Superior temporal gyrus (tissue), 1 donor: ENCODE data around the gene TP53I11.

Experiments
- DNase-seq: peaks from one replicate; pipeline ENCODE4 v3.0.0-alpha.2; 2016; ENCODE audit errors: extremely low spot score

Gene TP53I11

GRCh38 chr11:44957040-44957515, 6.4 kb upstream of the TP53I11 start:
- DNase-seq, result no peak

GRCh38 chr11:44955015-44955738, 4.5 kb upstream of the TP53I11 start:
- no peak for DNase-seq

DNA sequence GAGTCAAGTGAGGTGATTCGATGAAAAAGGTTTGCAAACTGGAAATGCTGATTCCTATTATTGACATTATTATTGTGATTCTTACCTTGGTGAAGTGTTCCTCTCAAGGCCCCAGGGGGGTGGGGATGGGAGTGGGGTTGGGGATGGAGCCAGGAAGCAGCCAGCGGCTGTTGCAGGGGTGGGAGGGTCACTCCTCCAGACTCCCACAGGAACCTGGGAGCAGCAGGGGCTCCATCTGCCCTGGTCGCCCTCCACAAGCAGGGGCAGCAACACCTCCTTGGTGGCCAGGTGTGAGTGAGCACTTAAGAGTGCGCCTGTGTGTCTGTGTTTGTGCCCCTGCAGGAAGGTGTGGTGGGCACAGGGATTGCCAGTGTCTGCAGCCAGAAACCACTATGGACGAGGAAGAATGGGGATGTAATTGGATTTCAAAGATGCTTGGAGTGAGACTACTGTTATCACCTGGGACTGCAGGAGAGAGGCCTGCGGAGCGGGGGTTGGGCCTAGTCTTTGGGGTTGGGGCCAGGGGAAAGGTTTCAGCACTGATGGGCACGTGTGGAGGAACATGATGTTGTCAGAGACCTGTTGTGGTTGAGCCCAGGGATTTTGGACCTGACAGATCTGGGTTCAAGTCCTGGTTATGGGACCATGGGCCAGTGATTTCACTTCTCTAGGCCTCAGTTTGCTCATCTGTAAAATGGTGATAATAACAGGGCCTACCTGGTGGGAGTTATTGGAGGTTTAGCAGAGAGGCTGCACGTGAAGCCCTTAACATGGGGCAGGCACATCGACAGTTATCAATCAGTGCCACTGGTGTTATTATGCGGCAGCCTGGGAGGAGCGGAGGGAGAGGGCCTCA, 3.6 kb upstream of the TP53I11 start:
- DNase-seq, result no peak

- no peak for DNase-seq
These were observed 2.0 kb upstream of the TP53I11 start for GRCh38 chr11:44952500-44953260.

DNA sequence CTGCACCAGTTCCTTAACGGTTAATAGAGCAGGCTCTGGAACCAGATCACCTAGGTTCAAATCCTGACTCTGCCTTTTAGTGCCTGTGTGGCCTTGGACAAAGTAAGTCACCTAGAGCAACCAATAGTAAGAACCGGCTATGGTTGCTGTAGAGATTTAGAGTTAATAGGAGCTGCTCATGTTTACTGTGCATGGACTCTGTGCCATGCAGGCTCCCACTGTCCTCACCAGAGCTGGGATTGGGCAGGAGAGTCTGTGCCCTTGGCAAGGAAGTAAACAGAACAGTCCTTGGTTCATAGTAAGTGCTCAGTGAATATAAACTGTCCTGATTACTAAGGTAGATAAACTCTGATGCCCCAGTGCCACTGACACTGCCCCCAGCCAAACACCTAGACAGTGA, 1.4 kb upstream of the TP53I11 start:
- no peak for DNase-seq

DNA sequence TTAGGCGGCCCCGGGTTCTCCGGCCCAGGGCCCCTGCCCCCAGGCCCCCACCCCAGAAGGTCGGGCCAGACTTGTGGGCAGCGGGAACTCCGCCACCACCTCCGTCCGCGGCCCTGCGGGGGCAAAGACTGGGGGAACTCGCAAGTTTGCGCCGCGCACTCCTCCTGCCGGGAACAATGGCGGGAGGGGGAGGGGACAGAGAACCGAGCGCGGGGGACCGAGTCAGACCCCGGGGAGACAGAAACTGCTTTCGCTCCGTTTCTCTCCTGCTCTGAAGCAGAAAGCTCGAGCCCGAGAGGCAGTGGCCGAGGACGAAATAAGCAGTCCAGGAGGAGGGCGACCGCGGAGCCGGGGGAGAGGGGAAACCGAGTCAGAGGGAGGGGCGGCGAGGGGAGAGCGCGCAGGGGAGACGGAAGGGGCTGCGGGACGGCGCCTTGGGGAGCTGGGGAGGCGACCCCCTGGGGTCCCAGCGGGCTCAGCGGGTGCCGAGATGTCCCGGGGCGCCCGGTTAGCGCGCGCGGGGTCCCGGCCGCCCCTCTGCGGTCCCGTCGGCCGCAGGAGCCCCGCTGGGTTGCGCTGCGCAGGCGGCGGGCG, 555 bp downstream of the TP53I11 start:
- DNase-seq, result no peak

DNA sequence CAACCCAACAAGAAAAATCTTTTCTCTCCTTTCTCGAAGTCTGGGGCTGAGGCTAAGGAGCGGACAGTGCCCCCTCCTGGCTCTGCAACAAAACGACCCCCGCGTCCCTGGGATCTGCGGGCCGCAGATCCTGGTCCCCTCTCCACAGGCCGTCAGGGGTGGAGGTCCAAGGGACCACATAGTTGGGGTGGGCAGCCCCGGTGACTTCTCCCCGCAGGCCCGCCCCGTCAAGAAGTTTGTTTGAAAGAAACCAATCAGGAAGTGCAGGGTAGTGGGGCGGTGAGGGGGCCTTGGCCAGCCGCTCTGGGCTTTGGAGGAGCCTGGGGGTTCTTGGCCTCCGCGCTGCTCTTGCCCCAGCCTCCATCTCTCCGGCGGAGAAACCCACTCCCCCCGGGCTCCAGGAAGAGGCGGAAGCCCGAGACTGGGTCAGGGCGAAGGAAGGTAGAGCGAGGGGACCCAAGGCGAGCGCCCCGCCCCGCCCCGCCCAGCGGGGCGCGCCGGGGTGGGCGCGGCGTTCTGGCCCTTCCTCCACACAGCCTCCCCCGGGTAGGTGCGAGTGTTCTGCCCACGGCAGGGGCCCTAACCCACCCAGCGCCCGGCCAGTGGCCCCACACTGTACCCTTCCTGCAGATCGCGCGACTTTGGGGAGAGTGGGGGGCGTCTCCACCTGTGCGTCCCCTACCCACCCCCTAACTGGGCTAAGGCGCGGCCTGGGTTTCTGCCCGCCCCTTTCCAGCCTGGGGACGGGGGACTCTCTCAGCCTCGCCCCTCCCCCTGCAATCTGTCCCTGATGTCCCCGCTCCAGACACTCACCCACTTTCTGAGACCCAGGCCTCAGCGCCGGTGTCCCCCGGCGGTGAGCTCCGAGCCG, 1.3 kb downstream of the TP53I11 start:
- DNase-seq, result no peak

DNA sequence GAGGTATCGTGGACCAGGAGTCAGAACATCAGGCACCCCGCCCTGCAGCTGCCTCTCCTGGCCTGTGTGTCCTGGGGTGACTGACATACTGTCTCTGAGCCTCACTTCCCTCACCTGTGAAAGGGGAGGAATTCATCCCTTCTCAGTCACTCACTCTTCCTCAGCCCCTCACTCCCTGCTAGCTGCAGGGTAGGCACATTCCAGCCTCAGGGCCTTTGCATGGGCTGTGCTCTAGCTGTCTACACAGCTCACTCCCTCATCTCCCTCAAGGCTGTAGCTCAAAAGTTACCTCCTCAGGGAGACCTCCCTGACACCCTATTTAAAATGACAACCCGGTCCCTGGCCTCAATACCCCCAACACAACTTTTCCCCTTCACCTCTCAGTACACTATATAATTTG, 2.5 kb downstream of the TP53I11 start:
- DNase-seq, result no peak

DNA sequence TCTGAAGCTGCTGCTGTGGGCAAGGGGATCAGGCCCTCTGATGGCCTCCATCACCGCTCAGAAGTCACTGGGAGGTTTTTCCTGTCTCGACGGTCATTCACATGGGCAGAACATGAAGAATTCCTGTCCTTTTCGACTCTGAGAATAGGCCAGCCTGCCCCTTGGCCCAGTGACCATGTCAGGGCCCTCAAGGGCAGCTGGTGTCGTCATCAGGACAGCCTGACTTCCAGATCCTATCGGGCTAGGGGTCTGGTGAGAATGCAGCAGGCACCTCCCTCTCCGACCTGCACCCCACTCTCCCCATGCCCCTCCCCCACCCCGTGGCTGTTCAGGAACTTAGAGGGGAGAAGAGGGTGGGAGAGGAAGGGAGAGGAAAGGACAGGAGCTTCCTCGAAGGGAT, 3.6 kb downstream of the TP53I11 start:
- DNase-seq, result no peak

- DNase-seq, result no peak
These were observed 4.4 kb downstream of the TP53I11 start for GRCh38 chr11:44946263-44946662.

GRCh38 chr11:44945666-44946065, 5.0 kb downstream of the TP53I11 start:
- DNase-seq, result no peak

DNA sequence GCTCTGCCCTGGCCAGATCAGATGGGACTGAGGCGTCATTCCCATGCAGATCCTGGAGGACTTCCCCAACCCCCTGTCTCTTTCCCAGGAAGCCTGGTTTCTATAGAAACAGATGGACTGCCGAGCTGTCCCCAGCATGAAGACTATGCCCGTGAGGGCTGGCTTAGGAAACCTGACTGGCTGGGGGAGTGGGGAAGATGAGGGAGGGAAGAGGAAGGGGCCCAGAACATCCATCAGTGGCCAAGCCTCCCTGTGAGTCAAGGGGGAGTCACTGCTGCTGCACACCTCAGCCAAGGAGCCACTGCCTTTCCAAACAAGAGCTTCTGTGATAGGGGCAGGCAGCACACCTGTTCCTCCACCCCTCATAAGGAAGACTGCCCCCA, 5.8 kb downstream of the TP53I11 start:
- no peak for DNase-seq

GRCh38 chr11:44944181-44944852, 6.4 kb downstream of the TP53I11 start:
- DNase-seq, result no peak

DNA sequence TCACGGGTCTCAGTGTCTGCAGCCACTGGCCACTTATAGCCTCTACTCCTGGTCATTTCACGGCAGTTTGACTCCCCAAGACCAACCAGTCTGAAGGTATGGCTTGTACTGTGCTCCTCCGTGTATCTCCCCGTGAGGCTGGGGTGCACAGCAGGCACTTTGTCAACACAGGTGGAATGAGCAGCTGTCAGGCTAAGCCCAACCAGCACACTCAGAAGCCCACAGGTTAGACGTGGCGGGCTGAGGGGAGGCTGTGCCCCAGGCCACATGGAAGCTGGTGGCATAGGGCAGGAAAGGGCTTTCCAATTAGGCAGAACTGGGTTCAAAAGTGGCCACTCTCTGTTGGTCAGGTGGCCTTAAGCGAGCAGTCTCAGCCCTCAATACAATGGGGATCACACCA, 7.0 kb downstream of the TP53I11 start:
- no peak for DNase-seq

GRCh38 chr11:44943118-44943517, 7.6 kb downstream of the TP53I11 start:
- no peak for DNase-seq

DNA sequence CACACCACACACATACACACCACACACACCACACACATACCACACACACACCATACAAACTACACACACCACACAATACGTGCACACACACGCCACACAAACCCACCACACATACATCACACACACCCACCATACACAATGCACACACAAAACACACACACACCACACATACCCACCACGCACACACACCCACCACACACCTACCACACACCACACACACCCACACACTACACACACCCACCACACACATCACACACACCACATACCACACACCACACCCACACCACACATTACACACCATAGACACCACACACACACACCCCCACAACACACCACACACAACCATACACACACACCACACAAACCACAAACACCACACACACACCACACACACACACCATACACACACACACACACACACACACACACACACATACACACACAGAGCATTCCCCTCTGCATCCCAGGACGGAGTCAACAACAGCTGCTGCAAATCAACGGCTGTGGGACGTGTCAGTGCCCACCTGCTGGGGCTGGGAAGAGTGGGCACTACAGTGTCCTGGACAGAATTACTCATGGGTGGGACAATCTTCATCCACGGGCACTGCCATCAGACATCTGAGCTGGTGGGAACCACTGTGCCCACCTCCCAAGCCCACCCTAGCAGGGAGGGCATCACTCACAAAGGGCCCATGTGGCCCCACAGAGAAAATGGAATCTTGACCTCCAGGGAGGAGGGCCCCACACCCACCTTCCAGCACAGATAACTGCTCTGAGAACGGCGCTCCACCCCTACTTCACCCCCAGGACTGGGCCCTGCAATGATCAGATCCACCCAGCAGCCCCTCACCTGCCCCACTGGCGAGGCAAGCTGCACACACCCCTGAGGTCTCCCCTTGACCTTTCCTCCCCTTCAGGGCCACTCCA, 8.4 kb downstream of the TP53I11 start:
- no peak for DNase-seq

- no peak for DNase-seq
These were observed 9.2 kb downstream of the TP53I11 start for GRCh38 chr11:44941259-44942021.

DNA sequence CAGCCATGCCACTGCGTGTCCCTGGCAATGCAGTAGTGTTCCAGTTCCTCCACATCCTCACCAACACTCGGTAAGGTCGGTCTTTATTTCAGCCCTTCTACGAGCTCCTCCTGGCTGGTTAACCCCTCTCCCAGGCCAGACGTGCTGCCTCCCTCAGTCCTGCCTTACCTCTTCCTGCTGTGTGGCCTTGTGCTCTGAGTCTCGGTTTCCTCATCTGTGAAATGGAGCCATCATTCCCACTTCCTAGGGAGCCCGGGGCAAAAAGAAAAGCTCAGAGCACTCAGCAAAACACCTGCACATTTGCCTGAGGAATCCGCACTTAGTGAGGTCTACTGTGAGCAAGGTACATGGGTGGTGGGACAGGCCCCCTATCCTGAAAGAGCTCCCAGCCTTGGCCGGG, 9.8 kb downstream of the TP53I11 start:
- no peak for DNase-seq

DNA sequence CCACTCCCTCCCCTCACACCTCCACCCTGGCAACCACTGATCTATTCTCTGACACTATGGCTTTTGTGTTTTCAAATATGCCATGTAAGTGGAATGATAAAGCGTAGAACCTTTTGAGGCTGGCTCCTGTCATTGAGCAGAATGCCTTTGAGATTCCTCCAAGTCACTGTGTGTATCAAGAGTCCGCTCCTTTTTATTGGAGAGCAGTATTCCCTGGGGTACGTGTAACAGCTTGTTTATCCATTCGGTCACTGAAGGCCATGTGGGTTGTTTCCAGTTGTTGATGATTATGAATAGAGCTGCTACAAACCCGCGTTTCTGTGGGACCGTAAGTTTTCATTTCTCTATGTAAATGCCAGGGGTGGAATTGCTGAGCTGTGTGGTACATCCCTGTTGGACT, 10.3 kb downstream of the TP53I11 start:
- no peak for DNase-seq
